ENCODE data around the gene RNF2.

DNA sequence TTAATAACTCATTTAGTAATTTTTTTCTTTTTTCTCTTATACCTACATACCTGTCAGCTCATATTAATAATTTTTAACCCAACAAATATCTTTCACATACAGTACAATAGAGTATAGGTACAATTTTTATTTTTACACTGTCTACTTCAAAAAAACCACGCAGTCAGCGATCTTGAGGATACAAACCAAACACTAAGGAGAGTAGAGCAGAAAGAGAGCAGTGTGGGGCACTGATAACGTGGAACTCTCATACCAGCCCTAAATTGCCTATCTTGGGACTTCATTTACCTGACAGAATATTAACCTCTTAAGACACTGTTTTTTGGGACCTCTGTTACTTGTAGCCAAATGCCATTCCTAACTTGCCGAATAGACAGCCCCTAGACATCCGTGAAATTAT, 105.9 kb downstream of the RNF2 start:
- TF ChIP-seq POU2F2 (IDR thresholded peaks at IDR 0.05; ENCODE audit: low read depth, low read length) (no peak), POLR2A (IDR thresholded peaks at IDR 0.05; ENCODE audit: low read depth, low read length) (no peak)
